GM23338 (cell line): ENCODE results near the gene DTHD1.

Experiments used
- CREB1 ChIP-seq: fragments of 250-450 bp; sonication (Bioruptor Pico); IDR thresholded peaks from 2 replicates; pipeline ENCODE4 v1.5.0; 2020; ENCODE audit warnings: low read depth, mild to moderate bottlenecking, moderate library complexity
- CTCF ChIP-seq, 2 experiments: fragments of 200-600 bp in 1 of 2; sonication (generic) in 1 of 2; conservative IDR thresholded peaks; 2 replicates each; pipeline versions ENCODE4 v1.5.1 to v1.6.1; 2016 to 2017; ENCODE audit warnings: antibody characterized with exemption in 2 of 2, low read depth in 2 of 2, mild to moderate bottlenecking in 2 of 2, moderate library complexity in 1 of 2
- EZH2 ChIP-seq: fragments of 200-600 bp; sonication (generic); IDR thresholded peaks from one replicate; pipeline ENCODE4 v1.8.0; 2017; ENCODE audit warnings: antibody characterized with exemption, mild to moderate bottlenecking, low read depth; ENCODE audit not compliant: unreplicated experiment
- EZH2phosphoT487 ChIP-seq: fragments of 200-600 bp; sonication (generic); IDR thresholded peaks from one replicate; pipeline ENCODE4 v1.8.1; 2018; ENCODE audit warnings: antibody characterized with exemption; ENCODE audit not compliant: unreplicated experiment
- JUNB ChIP-seq: IDR thresholded peaks from one replicate; pipeline ENCODE4 v1.6.1; 2016; ENCODE audit warnings: antibody characterized with exemption; ENCODE audit not compliant: unreplicated experiment
- POLR2AphosphoS5 ChIP-seq: IDR thresholded peaks from 2 replicates; pipeline ENCODE4 v1.6.1; 2016; ENCODE audit warnings: antibody characterized with exemption, low read depth
- ZNF462 ChIP-seq: fragments of 250-450 bp; sonication (Bioruptor Pico); IDR thresholded peaks from 2 replicates; pipeline ENCODE4 v1.5.0; 2020; ENCODE audit warnings: mild to moderate bottlenecking, moderate library complexity

- TF ChIP-seq CREB1 (CRISPR knock-in tag) (no peak), CTCF (conservative IDR thresholded peaks at IDR 0.05; ENCODE audit: low read depth in 2 of 2) (no peak), EZH2 (no peak), JUNB (no peak), EZH2phosphoT487 (no peak), ZNF462 (no peak), POLR2AphosphoS5 (no peak)
Observed at GRCh38 chr4:36237366-36238313, 43.8 kb upstream of the DTHD1 start.
